ENCODE measurements around the gene MEX3D.
A peak's percentile ranks its signal among the peaks of the same experiment; 100 is the strongest.

The MEX3D gene

GRCh38 chr19:1510807-1511206 lies 57.3 kb downstream of the MEX3D start:
- no peak for DNase-seq (ENCODE audit: low read depth)
- TF ChIP-seq CTCF (IDR thresholded peaks at IDR 0.05; ENCODE audit: low read length, missing control alignments) = no peak
- no peak overlapping the region for H3K4me3 ChIP-seq (replicated peaks; ENCODE audit: low read depth, low read length)

GRCh38 chr19:1510442-1510806 lies 57.7 kb downstream of the MEX3D start:
- no peak for DNase-seq (ENCODE audit: low read depth)
- H3K4me3 ChIP-seq (replicated peaks; ENCODE audit: low read depth, low read length) = no peak overlapping the region
- TF ChIP-seq CTCF (IDR thresholded peaks at IDR 0.05; ENCODE audit: low read length, missing control alignments) = no peak

- H3K4me3 ChIP-seq (replicated peaks; ENCODE audit: low read depth, low read length) = no peak overlapping the region
- no peak for DNase-seq (ENCODE audit: low read depth)
- no peak for TF ChIP-seq CTCF (IDR thresholded peaks at IDR 0.05; ENCODE audit: low read length, missing control alignments)
These were observed 58.3 kb downstream of the MEX3D start for GRCh38 chr19:1509602-1510441.

DNA sequence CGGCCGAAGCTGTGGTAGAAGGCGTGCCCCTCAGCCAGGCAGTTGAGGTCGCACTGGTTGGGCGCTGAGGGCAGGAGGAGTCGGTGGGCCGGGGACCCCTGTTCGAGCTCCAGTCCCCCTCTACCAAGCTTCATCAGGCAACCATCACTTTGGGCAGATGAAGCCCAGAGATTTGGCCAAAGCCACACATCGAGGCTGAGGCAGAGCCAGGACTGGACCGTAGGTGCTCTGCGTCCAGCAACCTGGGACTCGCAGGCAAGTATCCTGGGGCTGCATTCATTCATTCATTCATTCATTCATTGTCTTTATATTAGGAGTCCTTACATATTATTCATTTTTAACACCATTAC lies 59.6 kb downstream of the MEX3D start:
- no peak for DNase-seq (ENCODE audit: low read depth)
- peak overlapping the region; percentile 37 for H3K4me3 ChIP-seq (replicated peaks; ENCODE audit: low read depth, low read length)
- TF ChIP-seq CTCF (IDR thresholded peaks at IDR 0.05; ENCODE audit: low read length, missing control alignments) = no peak

DNA sequence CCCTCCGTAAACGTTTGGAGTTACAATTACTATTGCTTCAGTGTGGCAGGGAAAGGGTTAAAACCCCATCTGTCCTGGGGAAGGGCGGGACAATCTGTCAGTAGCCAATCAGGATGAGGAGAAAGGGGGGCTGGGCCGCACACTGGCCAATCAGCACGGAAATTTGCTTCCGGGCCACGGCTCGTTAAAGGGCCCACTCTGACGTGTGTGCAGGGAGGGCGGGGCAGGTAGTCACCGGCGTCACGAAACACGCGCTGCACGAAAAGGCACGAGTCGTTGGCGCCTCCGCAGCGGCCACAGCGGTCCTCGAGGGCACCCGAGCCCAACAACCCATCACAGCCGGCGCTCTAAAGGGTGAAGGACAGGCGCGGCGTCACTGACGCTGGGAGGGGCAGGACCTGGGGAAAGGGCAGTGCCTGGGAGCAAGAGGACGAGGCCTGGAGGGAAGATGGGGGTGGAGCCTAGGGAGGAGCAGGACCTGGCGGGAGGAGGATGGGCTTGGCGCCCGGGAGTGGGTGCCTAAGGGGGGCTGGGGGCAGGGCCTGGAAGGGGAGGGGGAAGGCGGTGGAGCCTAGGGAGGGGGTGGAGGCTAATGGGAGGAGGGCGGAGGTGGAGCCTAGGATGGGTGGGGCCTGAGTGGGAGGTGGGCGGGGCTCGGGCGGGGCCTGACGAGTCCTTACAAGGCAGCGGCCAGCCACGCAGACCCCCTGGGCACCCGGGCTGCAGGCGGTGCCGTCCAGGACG lies 60.2 kb downstream of the MEX3D start:
- H3K4me3 ChIP-seq (replicated peaks; ENCODE audit: low read depth, low read length) = peak overlapping the region; percentile 57
- peak; percentile 97 for DNase-seq (ENCODE audit: low read depth)
- TF ChIP-seq CTCF (IDR thresholded peaks at IDR 0.05; ENCODE audit: low read length, missing control alignments) = no peak

DNA sequence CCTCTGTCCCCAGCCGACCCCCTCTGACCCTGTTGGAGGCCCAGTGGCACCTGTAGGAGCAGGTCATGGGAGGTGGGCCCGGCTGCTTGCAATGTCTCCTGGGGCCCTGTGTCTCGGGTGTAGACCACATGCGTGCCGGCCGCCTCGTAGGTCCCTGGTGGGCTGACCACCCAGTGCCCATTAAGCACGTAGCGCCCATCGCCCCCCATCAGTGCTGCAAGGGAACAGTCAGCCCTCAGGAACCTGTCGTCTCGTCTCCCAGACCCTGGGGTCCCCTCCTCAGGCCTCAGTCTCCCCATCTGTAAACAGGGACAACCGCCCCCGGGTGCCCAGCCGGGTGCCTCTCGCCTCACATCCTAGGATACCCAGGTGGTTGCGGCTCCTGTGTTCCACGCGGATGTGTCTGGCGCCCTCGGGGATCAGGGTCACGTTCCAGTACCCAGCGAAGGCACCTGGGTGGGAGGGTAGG lies 60.9 kb downstream of the MEX3D start:
- peak overlapping the region; percentile 31 for H3K4me3 ChIP-seq (replicated peaks; ENCODE audit: low read depth, low read length)
- DNase-seq (ENCODE audit: low read depth) = no peak
- TF ChIP-seq CTCF (IDR thresholded peaks at IDR 0.05; ENCODE audit: low read length, missing control alignments) = no peak
